IPS-11a (cell line): ENCODE results near the gene TBC1D4.

Source experiments
- H3K4me3 ChIP-seq: one replicate; pipeline ENCODE4 v1.5.1; 2013; ENCODE audit warnings: low read depth, low read length, control low read depth

TBC1D4 gene

GRCh38 chr13:75393839-75394520, 88.0 kb downstream of the TBC1D4 start:
- no peak overlapping the region for H3K4me3 ChIP-seq

- no peak overlapping the region for H3K4me3 ChIP-seq
Observed at GRCh38 chr13:75391432-75392100, 90.4 kb downstream of the TBC1D4 start.

DNA sequence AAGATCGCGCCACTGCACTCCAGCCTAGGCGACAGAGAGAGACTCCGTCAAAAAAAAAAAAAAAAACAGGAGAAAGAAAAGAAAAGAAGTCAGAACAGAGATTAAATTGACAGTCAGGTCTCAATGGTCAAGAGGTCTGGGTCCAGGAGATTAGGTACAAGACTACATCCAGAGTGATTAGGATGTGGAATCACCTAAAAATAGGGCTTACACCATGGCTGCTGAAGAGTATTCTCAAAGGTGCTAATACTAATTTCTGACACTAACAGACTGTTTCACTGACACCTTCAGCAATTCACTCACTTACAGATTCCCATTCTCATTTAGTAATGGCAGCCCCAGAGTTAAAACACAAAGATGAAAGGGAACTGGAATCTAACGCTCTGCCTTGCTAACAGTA, 91.7 kb downstream of the TBC1D4 start:
- H3K4me3 ChIP-seq = no peak overlapping the region

DNA sequence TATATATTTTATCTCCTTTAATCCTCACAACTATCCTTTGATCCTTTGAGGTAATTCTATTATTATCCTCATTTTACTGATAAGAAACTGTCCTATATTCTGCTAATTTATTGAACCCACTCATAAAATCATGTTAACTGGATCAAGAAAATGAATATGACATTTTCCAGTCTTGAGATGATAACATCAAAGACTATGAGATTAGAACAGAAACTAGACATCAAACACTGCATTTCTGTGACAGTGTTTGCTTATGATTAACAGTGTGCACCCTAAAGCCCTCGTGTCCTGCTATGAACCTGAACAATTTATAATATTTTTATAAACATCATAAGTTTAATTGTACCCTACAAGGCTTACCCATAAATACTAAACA, 96.3 kb downstream of the TBC1D4 start:
- H3K4me3 ChIP-seq = no peak overlapping the region

GRCh38 chr13:75384879-75385707, 96.9 kb downstream of the TBC1D4 start:
- no peak overlapping the region for H3K4me3 ChIP-seq

DNA sequence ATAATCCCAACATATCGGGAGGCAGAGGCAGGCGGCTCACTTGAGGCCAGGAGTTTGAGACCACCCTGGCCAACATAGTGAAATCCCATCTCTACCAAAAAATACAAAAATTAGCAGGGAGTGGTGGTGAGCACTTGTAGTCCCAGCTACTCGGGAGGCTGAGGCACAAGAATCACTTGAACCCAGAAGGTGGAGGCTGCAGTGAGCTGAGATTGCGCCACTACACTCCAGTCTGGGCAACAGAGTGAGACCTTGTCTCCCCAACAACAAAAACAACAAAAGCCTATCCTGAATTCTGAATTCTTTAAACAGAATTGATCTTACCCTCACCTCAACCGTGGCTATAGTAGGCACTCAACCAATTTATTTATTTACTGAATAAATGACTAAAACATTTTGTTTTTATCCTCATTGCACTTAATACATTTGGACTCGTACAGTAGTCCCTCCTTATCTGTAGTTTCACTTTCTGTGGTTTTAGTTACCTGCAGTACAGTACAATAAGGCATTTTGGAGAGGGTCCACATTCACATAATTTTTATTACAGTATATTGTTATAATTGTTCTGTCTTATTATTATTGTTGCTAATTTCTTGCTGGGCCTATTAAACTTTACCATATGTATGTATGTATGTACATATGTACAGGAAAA, 98.8 kb downstream of the TBC1D4 start:
- H3K4me3 ChIP-seq = no peak overlapping the region

- H3K4me3 ChIP-seq = no peak overlapping the region
Observed at GRCh38 chr13:75378301-75378700, 103.7 kb downstream of the TBC1D4 start.

DNA sequence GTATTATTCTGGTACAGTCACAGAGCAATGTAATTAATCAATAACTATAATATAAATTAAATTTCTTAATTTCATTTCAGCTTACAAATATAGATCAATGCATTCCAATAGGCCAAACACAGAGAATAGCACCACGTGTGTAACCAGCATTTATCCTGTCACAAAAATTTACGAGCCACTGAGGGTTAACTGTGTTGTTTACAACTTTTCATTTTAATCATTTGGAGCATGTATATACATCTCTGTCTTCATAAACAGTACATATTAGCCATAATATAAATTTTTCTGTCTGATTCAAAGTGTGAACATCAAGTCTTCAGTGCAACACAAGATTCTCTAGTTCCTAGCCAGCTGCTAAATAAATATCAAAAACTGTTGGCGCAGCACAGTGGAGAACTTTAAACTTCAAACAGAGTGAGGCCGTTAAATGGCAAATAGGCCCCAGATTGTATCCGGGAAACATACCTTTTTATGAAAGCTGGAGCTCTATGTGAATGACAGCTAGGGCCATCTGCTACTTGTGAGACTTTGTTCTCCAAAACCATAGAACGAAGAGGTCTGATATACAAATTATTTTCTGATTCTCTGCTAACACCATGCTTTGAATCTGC, 105.1 kb downstream of the TBC1D4 start:
- no peak overlapping the region for H3K4me3 ChIP-seq

DNA sequence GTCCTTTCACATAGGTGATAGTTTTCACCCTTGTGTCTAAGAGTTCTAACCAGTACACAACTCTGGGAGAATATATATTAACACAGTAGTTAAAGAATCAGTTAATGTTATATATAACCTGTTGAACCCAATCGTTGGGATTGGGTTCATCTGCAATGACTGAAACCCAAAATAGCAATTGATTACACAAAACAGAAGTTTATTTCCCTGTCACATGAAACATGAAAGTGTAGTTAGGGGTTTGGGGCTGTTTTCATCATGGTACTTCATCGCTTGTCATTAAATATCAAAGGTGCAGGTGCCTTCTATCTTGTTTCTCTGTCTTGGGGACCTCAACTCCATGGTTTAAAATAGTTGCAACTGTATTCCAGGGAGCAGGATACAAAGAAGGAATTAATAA, 106.6 kb downstream of the TBC1D4 start:
- no peak overlapping the region for H3K4me3 ChIP-seq

- no peak overlapping the region for H3K4me3 ChIP-seq
Observed at GRCh38 chr13:75373988-75374387, 108.0 kb downstream of the TBC1D4 start.

DNA sequence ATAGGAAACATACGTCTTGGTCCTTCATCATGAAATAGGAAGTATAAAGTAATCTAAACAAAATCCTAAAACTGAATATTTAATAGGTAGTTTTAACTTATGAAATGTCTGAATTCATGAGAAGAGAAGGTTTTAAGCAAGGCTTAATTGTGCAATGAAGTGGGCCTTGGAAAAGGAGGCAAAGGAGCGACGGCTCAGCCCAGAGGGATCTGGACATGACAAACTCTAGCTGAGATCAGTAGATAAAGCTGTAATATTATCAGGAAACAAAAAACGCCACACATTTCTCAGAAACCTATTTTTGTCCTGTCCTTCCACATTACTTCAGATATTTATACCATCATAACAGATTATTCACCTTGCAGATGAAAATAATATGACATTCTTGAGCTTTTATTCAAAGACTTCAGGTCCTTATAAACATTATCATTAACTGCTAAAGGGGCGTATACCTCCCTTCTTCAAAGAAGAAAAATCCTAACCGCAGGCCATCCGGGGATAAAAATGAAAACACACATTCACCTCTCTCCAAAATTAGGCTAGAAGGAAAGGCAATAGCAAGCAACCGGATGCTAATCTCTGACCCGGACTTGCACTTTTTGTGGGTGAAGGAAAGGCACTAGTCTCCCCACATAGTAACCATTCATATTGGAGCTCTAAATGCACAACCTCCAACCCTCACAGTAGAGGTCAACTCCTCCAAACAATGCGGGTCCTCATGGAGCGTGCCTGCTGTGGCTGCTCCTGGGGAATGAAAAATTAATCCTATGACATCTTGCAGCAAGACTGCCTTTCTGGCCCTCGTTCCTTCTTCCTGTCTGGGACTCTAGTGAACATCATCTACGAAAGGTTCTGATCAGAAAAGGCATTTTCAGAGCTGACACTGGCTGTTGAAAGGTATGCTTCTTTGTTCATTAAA, 108.8 kb downstream of the TBC1D4 start:
- no peak overlapping the region for H3K4me3 ChIP-seq

DNA sequence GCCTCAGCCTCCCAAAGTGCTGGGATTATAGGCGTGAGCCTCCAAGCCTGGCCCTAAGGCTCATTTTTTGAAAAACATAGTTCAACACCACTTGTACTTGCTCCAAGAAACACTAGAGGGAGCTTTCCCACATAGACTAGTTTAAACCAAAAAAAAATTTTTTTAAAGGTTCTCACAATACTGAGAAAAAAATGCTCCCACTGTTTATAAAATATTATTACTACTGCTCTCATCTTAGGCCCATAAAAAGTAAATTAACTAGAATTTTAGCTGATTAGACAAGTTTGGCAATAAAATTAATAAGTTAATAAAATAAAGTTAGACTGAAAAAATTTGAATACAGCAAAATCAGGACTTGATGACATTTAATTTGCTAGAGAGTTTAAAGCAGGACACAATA, 109.5 kb downstream of the TBC1D4 start:
- no peak overlapping the region for H3K4me3 ChIP-seq

- no peak overlapping the region for H3K4me3 ChIP-seq
Observed at GRCh38 chr13:75371203-75371602, 110.8 kb downstream of the TBC1D4 start.

DNA sequence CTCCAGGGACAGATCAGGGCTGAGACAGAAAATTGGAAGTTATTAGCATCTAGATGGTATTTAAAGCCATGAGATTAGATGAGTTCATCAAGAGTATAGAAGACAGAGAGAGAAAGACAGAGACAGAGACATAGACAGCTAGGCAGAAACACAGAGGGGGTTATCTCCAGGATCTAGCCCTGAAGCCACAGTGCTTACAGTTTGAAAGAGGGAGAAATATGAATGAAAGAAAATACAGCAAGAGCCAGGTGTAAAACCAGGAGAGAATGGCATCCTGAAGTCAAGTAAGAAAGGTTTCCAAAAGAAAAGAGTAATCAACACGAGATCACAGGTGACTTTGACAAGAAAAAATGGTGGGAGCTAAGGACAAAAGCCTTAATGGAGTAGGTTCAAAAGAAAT, 111.2 kb downstream of the TBC1D4 start:
- no peak overlapping the region for H3K4me3 ChIP-seq

- H3K4me3 ChIP-seq = no peak overlapping the region
Observed at GRCh38 chr13:75369981-75370380, 112.0 kb downstream of the TBC1D4 start.

DNA sequence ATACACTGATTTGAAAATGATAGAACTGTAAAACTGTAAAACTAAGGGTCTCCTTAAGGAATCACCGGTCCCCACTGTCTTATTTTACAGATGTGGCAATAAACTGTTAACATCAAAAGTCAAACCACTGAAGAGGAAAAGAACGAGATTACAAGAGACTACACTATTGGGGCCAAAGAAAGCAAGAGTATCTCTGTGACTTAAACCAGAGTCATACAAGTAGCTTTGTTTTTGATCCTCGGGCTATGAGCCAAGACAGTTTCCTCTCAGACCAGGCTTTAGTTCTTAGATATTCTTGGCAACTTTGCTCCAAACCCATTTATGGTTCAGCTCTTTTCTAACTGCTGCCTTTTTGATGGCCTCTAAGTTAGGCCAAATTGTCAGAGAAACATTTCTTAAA, 113.8 kb downstream of the TBC1D4 start:
- no peak overlapping the region for H3K4me3 ChIP-seq

DNA sequence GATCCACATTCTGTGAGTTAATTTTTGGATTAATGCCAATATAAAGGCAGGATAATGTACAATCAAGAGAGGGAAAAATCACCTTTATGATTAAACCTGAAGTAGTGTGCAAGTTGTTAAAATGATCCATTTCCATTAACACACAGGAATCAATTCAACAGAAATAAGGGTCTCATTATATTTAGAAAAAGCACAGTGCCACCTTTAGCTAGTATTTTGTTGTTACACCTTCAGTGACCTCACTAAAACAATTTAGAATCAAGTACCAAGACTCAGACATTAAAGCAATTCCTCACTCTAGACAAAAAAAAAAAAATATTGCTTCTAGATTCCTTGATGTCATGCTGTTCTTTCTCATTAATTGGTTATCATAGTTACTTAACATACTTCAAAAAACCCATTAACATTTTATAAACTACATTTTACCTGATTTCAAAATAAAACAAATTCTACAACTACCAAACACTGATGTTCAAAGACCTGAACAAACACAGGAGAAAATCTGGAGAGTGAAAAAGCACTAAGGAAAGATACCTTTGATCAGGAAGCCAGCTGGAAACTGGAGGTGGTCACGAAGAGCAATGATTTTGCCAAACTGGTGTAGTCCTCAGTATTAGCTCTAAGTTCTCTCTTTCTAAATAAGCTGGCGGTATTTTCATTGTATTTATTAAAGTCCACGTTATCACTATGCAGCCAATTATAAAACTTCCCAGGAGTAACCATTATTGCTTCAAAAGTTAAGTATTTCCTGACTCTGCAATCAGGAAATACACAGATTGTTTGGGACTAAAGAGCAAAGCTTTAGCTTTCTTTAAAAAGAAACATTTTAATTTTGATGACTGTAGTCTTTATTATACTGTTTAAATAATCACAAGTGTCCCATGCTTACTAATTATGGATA, 115.3 kb downstream of the TBC1D4 start:
- no peak overlapping the region for H3K4me3 ChIP-seq

- no peak overlapping the region for H3K4me3 ChIP-seq
Observed at GRCh38 chr13:75365724-75366173, 116.2 kb downstream of the TBC1D4 start.
